Neural cell (in vitro differentiated cells): ENCODE data around the gene UACA. TPM values are rescaled to one million over a fixed set of nuclear protein-coding genes. Genes with fewer than 3 reads are reported as not detected.
"Not testable (repeated sequence)": the region's sequence is repeated elsewhere in the genome, so short reads cannot be mapped to it uniquely, and the experiment has no call there.

Source experiments
- H2AFZ ChIP-seq: fragments of 200-600, 300-800 bp; sonication (generic), shearing (Covaris generic); 2 replicates; pipeline ENCODE4 v1.6.0; 2014; ENCODE audit warnings: low read depth, mild to moderate bottlenecking, antibody characterized with exemption, low read length, moderate library complexity
- H3F3A ChIP-seq: fragments of 200-600 bp; shearing (Covaris generic); 2 replicates; pipeline ENCODE4 v1.6.1; 2016; ENCODE audit warnings: mild to moderate bottlenecking, moderate library complexity, mixed read lengths, antibody characterized with exemption, low read length; ENCODE audit not compliant: insufficient read depth, poor library complexity, severe bottlenecking
- H3K27ac ChIP-seq: fragments of 200-600, 300-800 bp; sonication (generic), shearing (Covaris generic); 2 replicates; pipeline ENCODE4 v1.5.1; 2014; ENCODE audit warnings: mild to moderate bottlenecking, low read length, moderate library complexity
- H3K27me3 ChIP-seq: fragments of 300-800, 200-600 bp; sonication (generic), shearing (Covaris generic); 2 replicates; pipeline ENCODE4 v1.6.0; 2014; ENCODE audit warnings: mild to moderate bottlenecking, low read depth, low read length, moderate library complexity; ENCODE audit not compliant: insufficient read depth
- H3K36me3 ChIP-seq: fragments of 300-800, 200-600 bp; sonication (generic), shearing (Covaris generic); 2 replicates; pipeline ENCODE4 v1.5.1; 2014; ENCODE audit warnings: mild to moderate bottlenecking, antibody characterized with exemption, low read length, moderate library complexity; ENCODE audit not compliant: insufficient read depth
- H3K4me2 ChIP-seq: fragments of 300-800, 200-600 bp; sonication (generic), shearing (Covaris generic); 2 replicates; pipeline ENCODE4 v1.6.0; 2014; ENCODE audit warnings: mild to moderate bottlenecking, low read length
- H3K4me3 ChIP-seq: fragments of 300-800, 200-600 bp; sonication (generic), shearing (Covaris generic); 2 replicates; pipeline ENCODE4 v1.5.1; 2014; ENCODE audit warnings: mild to moderate bottlenecking, low read length, moderate library complexity
- H3K79me2 ChIP-seq: fragments of 200-600 bp; shearing (Covaris generic); replicated peaks from 2 replicates; pipeline ENCODE4 v1.6.0; 2014; ENCODE audit warnings: mild to moderate bottlenecking, low read length, moderate library complexity; ENCODE audit not compliant: insufficient read depth
- H3K9ac ChIP-seq: fragments of 300-800, 200-600 bp; sonication (generic), shearing (Covaris generic); 2 replicates; pipeline ENCODE4 v1.6.1; 2016; ENCODE audit warnings: mild to moderate bottlenecking, low read length, mixed read lengths
- H3K9me2 ChIP-seq: fragments of 200-600 bp; shearing (Covaris generic); 2 replicates; pipeline ENCODE4 v1.6.1; 2016; ENCODE audit warnings: mild to moderate bottlenecking, low read length, mixed read lengths; ENCODE audit not compliant: insufficient read depth
- H3K9me3 ChIP-seq: fragments of 200-600, 300-800 bp; sonication (generic), shearing (Covaris generic); 2 replicates; pipeline ENCODE4 v1.6.1; 2016; ENCODE audit warnings: mild to moderate bottlenecking, mixed run types, low read length, moderate library complexity, mixed read lengths
- H4K20me1 ChIP-seq: fragments of 200-600 bp; shearing (Covaris generic); 2 replicates; pipeline ENCODE4 v1.6.1; 2016; ENCODE audit warnings: mild to moderate bottlenecking, mixed run types; ENCODE audit not compliant: insufficient read depth
- EP300 ChIP-seq: fragments of 450-650 bp; conservative IDR thresholded peaks from 2 replicates; pipeline ENCODE4 v1.6.1; 2014; ENCODE audit warnings: antibody characterized with exemption, mild to moderate bottlenecking, moderate library complexity; ENCODE audit not compliant: poor library complexity, severe bottlenecking
- EZH2 ChIP-seq: fragments of 200-600, 300-800 bp; shearing (Covaris generic), sonication (generic); IDR thresholded peaks from 2 replicates; pipeline ENCODE4 v1.6.1; 2014; ENCODE audit warnings: antibody characterized with exemption, low read length, borderline replicate concordance, mild to moderate bottlenecking; ENCODE audit not compliant: insufficient read depth, poor library complexity, severe bottlenecking
- MXI1 ChIP-seq: fragments of 450-650 bp; conservative IDR thresholded peaks from 2 replicates; pipeline ENCODE4 v1.6.1; 2014; ENCODE audit warnings: antibody characterized with exemption, mild to moderate bottlenecking; ENCODE audit not compliant: poor library complexity, severe bottlenecking
- POLR2AphosphoS5 ChIP-seq: IDR thresholded peaks from 2 replicates; pipeline ENCODE4 v1.6.1; 2012
- RAD21 ChIP-seq: fragments of 450-650 bp; conservative IDR thresholded peaks from 2 replicates; pipeline ENCODE4 v1.6.1; 2014; ENCODE audit warnings: antibody characterized with exemption, mild to moderate bottlenecking, moderate library complexity
- REST ChIP-seq: IDR thresholded peaks from 2 replicates; pipeline ENCODE4 v1.6.1; 2012; ENCODE audit warnings: borderline replicate concordance
- SMC3 ChIP-seq: fragments of 450-650 bp; conservative IDR thresholded peaks from 2 replicates; pipeline ENCODE4 v1.6.1; 2014; ENCODE audit warnings: antibody characterized with exemption, mild to moderate bottlenecking, moderate library complexity; ENCODE audit not compliant: poor library complexity
- TAF1 ChIP-seq: IDR thresholded peaks from 2 replicates; pipeline ENCODE4 v1.6.1; 2012; ENCODE audit warnings: low read depth
- polyA plus RNA-seq: library from polyadenylated mRNA; depleted of rRNA; stranded (reverse); fragments of >200 nt; gene quantifications from 2 replicates; pipeline ENCODE4 v1.2.3, GENCODE V29; 2014
- TF ChIP-seq, protein P1 (sequence below): fragments of 450-650 bp; IDR thresholded peaks from 2 replicates; pipeline ENCODE4 v1.5.1; 2014; ENCODE audit warnings: antibody characterized with exemption, mild to moderate bottlenecking, moderate library complexity; ENCODE audit not compliant: poor library complexity, severe bottlenecking

UACA gene
- polyA plus RNA-seq, 1 donor from 2014 or later: 0.10 TPM

GRCh38 chr15:70663069-70663468 lies 100.3 kb downstream of the UACA start:
- not testable (repeated sequence) for H3K9ac ChIP-seq, H3K4me2 ChIP-seq, H3K4me3 ChIP-seq, H3K27me3 ChIP-seq, H3K9me3 ChIP-seq, H3K36me3 ChIP-seq, H4K20me1 ChIP-seq, H3K27ac ChIP-seq, H3K9me2 ChIP-seq, H3K79me2 ChIP-seq, H3F3A ChIP-seq, H2AFZ ChIP-seq

DNA sequence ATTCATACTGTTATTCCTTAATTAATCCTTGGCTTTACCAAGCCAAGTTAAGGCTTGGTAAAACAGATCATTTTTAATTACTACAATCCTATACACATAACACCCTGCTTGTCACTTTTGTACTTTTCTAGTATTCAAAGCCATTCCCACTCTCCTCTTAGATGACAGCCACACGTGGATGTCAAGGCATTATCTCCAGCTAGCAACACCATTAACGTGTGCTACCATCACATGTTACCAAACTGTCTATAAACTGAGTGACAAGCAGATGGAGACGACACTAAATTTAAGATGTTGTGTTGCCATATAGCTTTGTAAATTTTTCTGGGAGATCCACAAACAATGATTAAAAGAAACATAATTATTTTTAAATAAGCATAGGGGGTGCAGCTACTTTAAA lies 103.7 kb downstream of the UACA start:
- Histone ChIP-seq H3K36me3 (no peaks in the 10 kb centered on the region), H3K9me3 (no peaks in the 10 kb centered on the region), H3K27me3 (no peaks in the 10 kb centered on the region), H3K79me2 (no peaks in the 10 kb centered on the region), H2AFZ (no peak overlapping the region), H3F3A (no peaks in the 10 kb centered on the region), H3K27ac (no peak overlapping the region), H3K9ac (no peak overlapping the region), H3K9me2 (no peaks in the 10 kb centered on the region), H3K4me3 (no peak overlapping the region), H3K4me2 (no peak overlapping the region), H4K20me1 (no peaks in the 10 kb centered on the region)
- TF ChIP-seq EP300 (peak; percentile 85), RAD21 (no peak), POLR2AphosphoS5 (peak; percentile 76)

GRCh38 chr15:70658641-70659040 lies 104.7 kb downstream of the UACA start:
- TF ChIP-seq EZH2: no peak
- no peak for TF ChIP-seq TAF1
- TF ChIP-seq MXI1: no peak
- no peak for TF ChIP-seq POLR2AphosphoS5
- TF ChIP-seq EP300: no peak
- no peak for TF ChIP-seq RAD21
- no peak for TF ChIP-seq SMC3
- no peak for TF ChIP-seq REST
- TF ChIP-seq, protein P1, sequence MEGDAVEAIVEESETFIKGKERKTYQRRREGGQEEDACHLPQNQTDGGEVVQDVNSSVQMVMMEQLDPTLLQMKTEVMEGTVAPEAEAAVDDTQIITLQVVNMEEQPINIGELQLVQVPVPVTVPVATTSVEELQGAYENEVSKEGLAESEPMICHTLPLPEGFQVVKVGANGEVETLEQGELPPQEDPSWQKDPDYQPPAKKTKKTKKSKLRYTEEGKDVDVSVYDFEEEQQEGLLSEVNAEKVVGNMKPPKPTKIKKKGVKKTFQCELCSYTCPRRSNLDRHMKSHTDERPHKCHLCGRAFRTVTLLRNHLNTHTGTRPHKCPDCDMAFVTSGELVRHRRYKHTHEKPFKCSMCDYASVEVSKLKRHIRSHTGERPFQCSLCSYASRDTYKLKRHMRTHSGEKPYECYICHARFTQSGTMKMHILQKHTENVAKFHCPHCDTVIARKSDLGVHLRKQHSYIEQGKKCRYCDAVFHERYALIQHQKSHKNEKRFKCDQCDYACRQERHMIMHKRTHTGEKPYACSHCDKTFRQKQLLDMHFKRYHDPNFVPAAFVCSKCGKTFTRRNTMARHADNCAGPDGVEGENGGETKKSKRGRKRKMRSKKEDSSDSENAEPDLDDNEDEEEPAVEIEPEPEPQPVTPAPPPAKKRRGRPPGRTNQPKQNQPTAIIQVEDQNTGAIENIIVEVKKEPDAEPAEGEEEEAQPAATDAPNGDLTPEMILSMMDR: no peak
- Histone ChIP-seq H3K9ac (no peak overlapping the region), H2AFZ (no peak overlapping the region), H4K20me1 (no peaks in the 10 kb centered on the region), H3K27ac (no peak overlapping the region), H3K36me3 (no peaks in the 10 kb centered on the region), H3K27me3 (no peaks in the 10 kb centered on the region), H3K79me2 (no peaks in the 10 kb centered on the region), H3K4me3 (no peak overlapping the region), H3K9me3 (no peaks in the 10 kb centered on the region), H3F3A (no peaks in the 10 kb centered on the region), H3K9me2 (no peaks in the 10 kb centered on the region), H3K4me2 (no peak overlapping the region)
